GM12878 (cell line): ENCODE data around the gene CHMP1B. TPM values are rescaled to one million over a fixed set of nuclear protein-coding genes. Genes with fewer than 3 reads are reported as not detected.

Source experiments
- ATAC-seq: fragments of 200-7000 bp; cut with Tn5 transposase; 3 replicates; pipeline ENCODE4 v1.9.1; 2020; ENCODE audit warnings: mild to moderate bottlenecking, moderate library complexity
- BruUV-seq: library from RNA; stranded (reverse); fragments of 400-500 nt; replicated peaks from 2 replicates; lab custom pipeline; 2021; lab: Mats Ljungman, UMichigan
- CTCF ChIA-PET: fragments of 300-600 bp; sonication (Branson Sonifier 250); formaldehyde crosslinking; extraction: SDS; loops from one replicate; lab custom pipeline; 2021; ENCODE audit warnings: inconsistent platforms; lab: Yijun Ruan, JAX
- POLR2A ChIA-PET: fragments of 350-600 bp; formaldehyde crosslinking; extraction: SDS; loops from one replicate; lab custom pipeline; 2021; ENCODE audit warnings: inconsistent platforms; lab: Charles Lee
- RAD21 ChIA-PET: fragments of 300-600 bp; sonication (Branson Sonifier 250); formaldehyde crosslinking; loops from one replicate; lab custom pipeline; 2023; ENCODE audit warnings: antibody characterized with exemption; ENCODE audit not compliant: unreplicated experiment; lab: Charles Lee
- SMC1A ChIA-PET: fragments of 300-600 bp; sonication (Branson Sonifier 250); formaldehyde crosslinking; loops from one replicate; lab custom pipeline; 2023; ENCODE audit not compliant: unreplicated experiment, uncharacterized antibody; lab: Charles Lee
- DNase-seq: peaks from one replicate; pipeline ENCODE4 v3.0.0-alpha.2; 2011; ENCODE audit warnings: low read depth, low spot score
- FAIRE-seq: peaks from 3 replicates; lab custom pipeline; 2011; peaks lifted over from hg19 to GRCh38; lab: Jason Lieb, UNC
- H2AFZ ChIP-seq: 2 replicates; pipeline ENCODE4 v1.6.0; 2011; ENCODE audit warnings: low read depth, low read length, control low read depth; ENCODE audit not compliant: control insufficient read depth
- H3K27ac ChIP-seq: 2 replicates; pipeline ENCODE4 v1.5.1; 2011; ENCODE audit warnings: control low read depth; ENCODE audit not compliant: control insufficient read depth, insufficient read depth
- H3K27me3 ChIP-seq, 2 experiments: replicated peaks in 1 of 2; 2 replicates each; pipeline versions ENCODE4 v1.6.0 to v1.6.1; 2011; ENCODE audit warnings: low read length in 1 of 2; ENCODE audit not compliant: control insufficient read depth in 2 of 2, insufficient read depth in 2 of 2
- H3K36me3 ChIP-seq, 2 experiments: 2 replicates each; pipeline ENCODE4 v1.5.1; 2011; ENCODE audit warnings: low read length in 1 of 2; ENCODE audit not compliant: control insufficient read depth in 2 of 2, insufficient read depth in 2 of 2
- H3K4me1 ChIP-seq: 2 replicates; pipeline ENCODE4 v1.6.1; 2011; ENCODE audit warnings: mild to moderate bottlenecking, low read length, moderate library complexity, mixed read lengths; ENCODE audit not compliant: control insufficient read depth, insufficient read depth
- H3K4me2 ChIP-seq: 2 replicates; pipeline ENCODE4 v1.6.0; 2011; ENCODE audit warnings: control low read depth; ENCODE audit not compliant: control insufficient read depth, insufficient read depth
- H3K4me3 ChIP-seq: fragments of 200-600 bp; sonication (generic); 2 replicates; pipeline ENCODE4 v1.5.1; 2016
- H3K79me2 ChIP-seq: 2 replicates; pipeline ENCODE4 v1.6.0; 2011; ENCODE audit warnings: low read length; ENCODE audit not compliant: control insufficient read depth, insufficient read depth
- H3K9ac ChIP-seq: 2 replicates; pipeline ENCODE4 v1.8.0; 2011; ENCODE audit warnings: low read length, control low read depth, mixed read lengths; ENCODE audit not compliant: control insufficient read depth, insufficient read depth
- H3K9me3 ChIP-seq: replicated peaks from 3 replicates; pipeline ENCODE4 v1.5.1; 2011; ENCODE audit warnings: mild to moderate bottlenecking, low read length; ENCODE audit not compliant: control insufficient read depth, insufficient read depth
- H4K20me1 ChIP-seq: 2 replicates; pipeline ENCODE4 v1.6.0; 2011; ENCODE audit not compliant: control insufficient read depth, insufficient read depth
- CREM ChIP-seq: IDR thresholded peaks from 2 replicates; pipeline ENCODE4 v1.6.1; 2014; ENCODE audit warnings: antibody characterized with exemption, low read depth
- E2F8 ChIP-seq: fragments of 450-650 bp; IDR thresholded peaks from 2 replicates; pipeline ENCODE4 v1.6.1; 2018; ENCODE audit warnings: mild to moderate bottlenecking, low read depth, moderate library complexity; ENCODE audit not compliant: partially characterized antibody
- ESRRA ChIP-seq: IDR thresholded peaks from 2 replicates; pipeline ENCODE4 v1.6.1; 2012; ENCODE audit warnings: mild to moderate bottlenecking, low read length, improper control_type of control experiment
- IRF5 ChIP-seq: fragments of 450-650 bp; IDR thresholded peaks from 2 replicates; pipeline ENCODE4 v1.6.1; 2017; ENCODE audit warnings: borderline replicate concordance
- POLR2AphosphoS2 ChIP-seq: IDR thresholded peaks from 2 replicates; pipeline ENCODE4 v1.6.1; 2011; ENCODE audit warnings: low read depth, mild to moderate bottlenecking, low read length, improper control_type of control experiment, moderate library complexity
- RFX5 ChIP-seq: IDR thresholded peaks from 2 replicates; pipeline ENCODE4 v1.6.1; 2011; ENCODE audit warnings: low read depth, low read length, improper control_type of control experiment
- SRF ChIP-seq, 2 experiments: IDR thresholded peaks; 2 replicates each; pipeline ENCODE4 v1.6.1; 2011; ENCODE audit warnings: low read depth in 2 of 2, low read length in 2 of 2, mild to moderate bottlenecking in 1 of 2, moderate library complexity in 1 of 2
- STAT3 ChIP-seq: IDR thresholded peaks from 2 replicates; pipeline ENCODE4 v1.6.1; 2011; ENCODE audit warnings: low read depth, low read length, improper control_type of control experiment
- TBL1XR1 ChIP-seq: IDR thresholded peaks from 2 replicates; pipeline ENCODE4 v1.6.1; 2012; ENCODE audit warnings: low read depth, low read length, improper control_type of control experiment
- TCF3 ChIP-seq: IDR thresholded peaks from 2 replicates; pipeline ENCODE4 v1.6.1; 2012; ENCODE audit warnings: low read depth, mild to moderate bottlenecking, low read length, borderline replicate concordance; ENCODE audit not compliant: insufficient read depth
- ZBTB4 ChIP-seq: fragments of 450-650 bp; formaldehyde crosslinking; IDR thresholded peaks from 2 replicates; pipeline ENCODE4 v1.4.0; 2022; ENCODE audit warnings: mild to moderate bottlenecking, moderate library complexity
- ZNF687 ChIP-seq: fragments of 450-650 bp; IDR thresholded peaks from 2 replicates; pipeline ENCODE4 v1.6.1; 2017; ENCODE audit warnings: mild to moderate bottlenecking, moderate library complexity
- WGBS: methylation state at CpG from one replicate; pipeline ENCODE4 v1.1.6; 2016; ENCODE audit warnings: low lambda C conversion rate; ENCODE audit not compliant: insufficient replicate concordance, insufficient coverage; ENCODE audit errors: missing lambda C conversion rate; 5-methylcytosine and 5-hydroxymethylcytosine counted together
- in situ Hi-C: fragments of 300-500 bp; cut with MboI; formaldehyde crosslinking; loops from 9 replicates; pipeline ENCODE4 v1.14.3; 2018; ENCODE audit warnings: mixed read lengths
- intact Hi-C: fragments of 100-400 bp; cut with micrococcal nuclease; formaldehyde crosslinking; loops from one replicate; pipeline ENCODE4 v1.14.2; 2022; ENCODE audit not compliant: unreplicated experiment
- polyA plus RNA-seq, 11 experiments: library from polyadenylated mRNA; depleted of rRNA in 4 of 11; unstranded in 6 of 11; stranded (reverse) in 5 of 11; fragments of >200 nt; fragmentation: Nextera tagmentation in 4 of 11; fragmentation: Illumina TruSeq in 1 of 11; extraction: Ambion mirVana in 4 of 11; extraction: Trizol in 1 of 11; gene quantifications; 1 replicate in 1 of 11; 2 replicates in 10 of 11; pipeline versions ENCODE4 v1.2.1 to v1.2.3, GENCODE V29; 2011 to 2016; ENCODE audit warnings: inconsistent platforms in 2 of 11, missing spikeins in 2 of 11, low read depth in 1 of 11
- total RNA-seq, 4 experiments: library from RNA; depleted of rRNA in 3 of 4; stranded (reverse); fragments of >200 nt in 3 of 4; fragmentation: Illumina TruSeq in 1 of 4; extraction: Trizol in 1 of 4; gene quantifications; 2 replicates each; pipeline versions ENCODE4 v1.2.1 to v1.2.3, GENCODE V29; 2013 to 2021

CHMP1B gene
- total and polyA plus RNA-seq, 10 of the 15 experiments (the other 5 are each of a cell fraction or from before 2014, with no cell fraction given), result 8.5 to 24.0 (median 18.6) TPM

- no peak for TF ChIP-seq STAT3
- no peak for TF ChIP-seq TCF3
- TF ChIP-seq ZNF687, result no peak
- TF ChIP-seq, all 136 proteins: peak for 0
Observed at GRCh38 chr18:11864471-11864870, 13.3 kb downstream of the CHMP1B start (continued).

GRCh38 chr18:11865071-11865470 is 13.9 kb downstream of the CHMP1B start:
- Histone ChIP-seq H3K4me3 (no peak overlapping the region), H3K4me1 (no peaks in the 10 kb centered on the region), H3K9ac (no peak overlapping the region), H3K27me3 (no peaks in the 10 kb centered on the region; a peak in 2 of 4 replicates), H3K9me3 (no peaks in the 10 kb centered on the region), H3K4me2 (no peak overlapping the region), H4K20me1 (no peaks in the 10 kb centered on the region), H2AFZ (no peak overlapping the region), H3K27ac (no peak overlapping the region), H3K79me2 (no peaks in the 10 kb centered on the region), H3K36me3 (no peaks in the 10 kb centered on the region)
- WGBS, result 36% methylated on average over 12 of the region's 12 CpGs
- RAD21 ChIA-PET, result no interaction called here
- ATAC-seq, result no peak
- in situ Hi-C loops (no loop called here), intact Hi-C loops (no loop called here)
- POLR2A ChIA-PET, result no interaction called here
- no TSS peak for BruUV-seq
- no peak for FAIRE-seq
- CTCF ChIA-PET, result no interaction called here
- no peak for DNase-seq
- SMC1A ChIA-PET, result no interaction called here
- TF ChIP-seq RFX5 (no peak), SRF (IDR thresholded peaks at IDR 0.05; ENCODE audit: low read depth in 2 of 2, low read length in 2 of 2) (no peak), CREM (no peak), POLR2AphosphoS2 (no peak), ESRRA (no peak), ZBTB4 (CRISPR knock-in tag) (no peak), TBL1XR1 (no peak), E2F8 (no peak), IRF5 (no peak)
